SK-N-SH (cell line): ENCODE data around the gene ANK3. TPM values are rescaled to one million over a fixed set of nuclear protein-coding genes. Genes with fewer than 3 reads are reported as not detected.

ENCODE experiments used
- CTCF ChIA-PET: fragments of 300-600, 350-600 bp; formaldehyde crosslinking; extraction: SDS; loops from one replicate; lab custom pipeline; 2021; lab: Yijun Ruan, JAX
- POLR2A ChIA-PET: fragments of 350-600 bp; sonication (Branson Sonifier 250); formaldehyde crosslinking; extraction: SDS; loops from one replicate; lab custom pipeline; 2020; ENCODE audit warnings: antibody characterized with exemption, inconsistent platforms; lab: Yijun Ruan, JAX
- DNase-seq: peaks from one replicate; pipeline ENCODE4 v3.0.0; 2012
- H2AFZ ChIP-seq: fragments of 200-600 bp; sonication (generic); 2 replicates; pipeline ENCODE4 v1.8.1; 2016; ENCODE audit warnings: antibody characterized with exemption, mild to moderate bottlenecking, low read depth
- H3F3A ChIP-seq: fragments of 200-600 bp; sonication (generic); replicated peaks from 2 replicates; pipeline ENCODE3; 2016; ENCODE audit warnings: antibody characterized with exemption, mild to moderate bottlenecking; ENCODE audit not compliant: insufficient read depth
- H3K27ac ChIP-seq, 2 experiments: fragments of 200-500 bp in 1 of 2; fragments of 200-600 bp in 1 of 2; sonication (Bioruptor generic) in 1 of 2; sonication (generic), shearing (Covaris generic) in 1 of 2; 2 replicates each; pipeline versions ENCODE4 v1.5.1 to v1.6.1; 2014 to 2016; ENCODE audit warnings: low read depth in 2 of 2, inconsistent platforms in 1 of 2, low read length in 1 of 2, mild to moderate bottlenecking in 1 of 2, mixed read lengths in 1 of 2
- H3K27me3 ChIP-seq: fragments of 200-600 bp; sonication (generic), shearing (Covaris generic); 2 replicates; pipeline ENCODE4 v1.6.1; 2016; ENCODE audit warnings: mixed run types; ENCODE audit not compliant: insufficient read depth
- H3K36me3 ChIP-seq, 2 experiments: fragments of 200-500 bp in 1 of 2; fragments of 200-600 bp in 1 of 2; sonication (Bioruptor generic) in 1 of 2; sonication (generic) in 1 of 2; replicated peaks in 1 of 2; 2 replicates each; pipeline versions ENCODE3 to v1.5.1; 2014 to 2016; ENCODE audit warnings: low read length in 1 of 2, mild to moderate bottlenecking in 1 of 2; ENCODE audit not compliant: insufficient read depth in 2 of 2, control insufficient read depth in 1 of 2
- H3K4me1 ChIP-seq, 2 experiments: fragments of 200-500 bp in 1 of 2; fragments of 200-600 bp in 1 of 2; sonication (Bioruptor generic) in 1 of 2; sonication (generic), shearing (Covaris generic) in 1 of 2; 2 replicates each; pipeline versions ENCODE4 v1.5.1 to v1.6.1; 2014 to 2016; ENCODE audit warnings: low read depth in 1 of 2, low read length in 1 of 2, mixed run types in 1 of 2; ENCODE audit not compliant: insufficient read depth in 2 of 2, control insufficient read depth in 1 of 2
- H3K4me2 ChIP-seq: fragments of 200-600 bp; sonication (generic), shearing (Covaris generic); 2 replicates; pipeline ENCODE4 v1.6.1; 2017; ENCODE audit warnings: mixed run types
- H3K4me3 ChIP-seq, 2 experiments: fragments of 200-500 bp in 1 of 2; fragments of 200-600 bp in 1 of 2; sonication (Bioruptor generic) in 1 of 2; sonication (generic), shearing (Covaris generic) in 1 of 2; 2 replicates each; pipeline versions ENCODE4 v1.5.1 to v1.8.1; 2014 to 2016; ENCODE audit warnings: low read depth in 2 of 2, inconsistent platforms in 1 of 2, low read length in 1 of 2, mild to moderate bottlenecking in 1 of 2, mixed read lengths in 1 of 2, moderate library complexity in 1 of 2
- H3K79me2 ChIP-seq: fragments of 200-600 bp; sonication (generic); 2 replicates; pipeline ENCODE4 v1.8.1; 2017; ENCODE audit warnings: mild to moderate bottlenecking; ENCODE audit not compliant: insufficient read depth
- H3K9ac ChIP-seq: fragments of 200-600 bp; sonication (generic); 2 replicates; pipeline ENCODE4 v1.6.1; 2017; ENCODE audit warnings: mixed run types
- H3K9me2 ChIP-seq: fragments of 200-600 bp; sonication (generic); 2 replicates; pipeline ENCODE4 v1.6.1; 2017; ENCODE audit warnings: mixed run types
- H3K9me3 ChIP-seq: fragments of 200-600 bp; sonication (generic); 2 replicates; pipeline ENCODE4 v1.6.1; 2017; ENCODE audit warnings: mixed run types, mild to moderate bottlenecking, moderate library complexity
- H4K20me1 ChIP-seq: fragments of 200-600 bp; sonication (generic); 2 replicates; pipeline ENCODE4 v1.6.1; 2017; ENCODE audit warnings: mild to moderate bottlenecking, mixed run types; ENCODE audit not compliant: insufficient read depth
- CHD2 ChIP-seq: fragments of 150-350 bp; IDR thresholded peaks from 2 replicates; pipeline ENCODE4 v1.6.1; 2018; ENCODE audit warnings: low read length; ENCODE audit not compliant: partially characterized antibody
- EP300 ChIP-seq, 2 experiments: IDR thresholded peaks; 2 replicates each; pipeline versions ENCODE4 v1.4.0 to v1.6.1; 2012; ENCODE audit warnings: borderline replicate concordance in 1 of 2, low read depth in 1 of 2, low read length in 1 of 2
- FOXJ3 ChIP-seq: sonication (generic); formaldehyde crosslinking; IDR thresholded peaks from 2 replicates; pipeline ENCODE4 v1.5.1; 2020; ENCODE audit warnings: mild to moderate bottlenecking, missing genetic modification reagents
- GATA2 ChIP-seq: sonication (generic); formaldehyde crosslinking; IDR thresholded peaks from 2 replicates; pipeline ENCODE4 v1.5.0; 2020; ENCODE audit warnings: mild to moderate bottlenecking, missing genetic modification reagents
- PBX3 ChIP-seq: IDR thresholded peaks from 2 replicates; pipeline ENCODE4; 2012
- RAD21 ChIP-seq: IDR thresholded peaks from 2 replicates; pipeline ENCODE4 v1.6.1; 2012; ENCODE audit warnings: mild to moderate bottlenecking, low read length
- RCOR1 ChIP-seq: fragments of 150-350 bp; IDR thresholded peaks from 2 replicates; pipeline ENCODE4 v1.6.1; 2017; ENCODE audit warnings: antibody characterized with exemption, low read length
- WGBS: methylation state at CpG from one replicate; pipeline ENCODE4 v1.1.6; 2017; ENCODE audit warnings: low lambda C conversion rate; 5-methylcytosine and 5-hydroxymethylcytosine counted together
- polyA plus RNA-seq, 3 experiments: library from polyadenylated mRNA; depleted of rRNA; stranded (reverse); fragments of >200 nt; gene quantifications; 2 replicates each; pipeline ENCODE4 v1.2.3, GENCODE V29; 2012
- TF ChIP-seq, protein P1 (sequence below): fragments of 150-350 bp; IDR thresholded peaks from 2 replicates; pipeline ENCODE4 v1.6.1; 2016; ENCODE audit warnings: mild to moderate bottlenecking, low read depth, low read length
- TF ChIP-seq, protein P2 (sequence below): fragments of 200-600 bp; sonication (generic); IDR thresholded peaks from 2 replicates; pipeline ENCODE4 v1.6.1; 2017; ENCODE audit warnings: antibody characterized with exemption, mild to moderate bottlenecking, moderate library complexity

Gene ANK3
- polyA plus RNA-seq, 1 of the 3 experiments (the other 2 are of a cell fraction): 10.0 TPM

GRCh38 chr10:60376221-60377041, 13.2 kb downstream of the ANK3 start:
- Histone ChIP-seq H3K4me2 (no peak overlapping the region), H3K9ac (no peak overlapping the region), H3K4me3 (no peak overlapping the region), H3K36me3 (no peaks in the 10 kb centered on the region), H3F3A (peaks cover 10% of the 10 kb centered on the region), H3K27ac (peak overlapping the region in 1 of 2 experiments; percentile 90; a peak in 2 of 4 replicates), H3K79me2 (no peaks in the 10 kb centered on the region), H3K27me3 (no peaks in the 10 kb centered on the region), H2AFZ (no peak overlapping the region), H3K9me2 (no peaks in the 10 kb centered on the region), H3K9me3 (0 out of 2 replicates have a peak, but pooled peaks cover 4% of the 10 kb centered on the region), H3K4me1 (peaks cover 8 to 19% of the 10 kb centered on the region in 2 experiments; a peak in 3 of 4 replicates), H4K20me1 (no peaks in the 10 kb centered on the region)
- TF ChIP-seq GATA2 (CRISPR knock-in tag) (peak; percentile 87), FOXJ3 (CRISPR knock-in tag) (peak; percentile 43; the same call in 1 of the 2 replicates), RAD21 (peak; percentile 23; the same call in 1 of the 2 replicates), EP300 (IDR thresholded peaks at IDR 0.05; ENCODE audit: borderline replicate concordance in 1 of 2, low read depth in 1 of 2, low read length in 1 of 2) (peak in 1 of 2 experiments; percentile 79; a peak in 2 of 4 replicates), CHD2 (peak; percentile 56), RCOR1 (peak; percentile 78), PBX3 (no peak)
- TF ChIP-seq, protein P1, sequence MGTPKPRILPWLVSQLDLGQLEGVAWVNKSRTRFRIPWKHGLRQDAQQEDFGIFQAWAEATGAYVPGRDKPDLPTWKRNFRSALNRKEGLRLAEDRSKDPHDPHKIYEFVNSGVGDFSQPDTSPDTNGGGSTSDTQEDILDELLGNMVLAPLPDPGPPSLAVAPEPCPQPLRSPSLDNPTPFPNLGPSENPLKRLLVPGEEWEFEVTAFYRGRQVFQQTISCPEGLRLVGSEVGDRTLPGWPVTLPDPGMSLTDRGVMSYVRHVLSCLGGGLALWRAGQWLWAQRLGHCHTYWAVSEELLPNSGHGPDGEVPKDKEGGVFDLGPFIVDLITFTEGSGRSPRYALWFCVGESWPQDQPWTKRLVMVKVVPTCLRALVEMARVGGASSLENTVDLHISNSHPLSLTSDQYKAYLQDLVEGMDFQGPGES: no peak
- TF ChIP-seq, protein P2, sequence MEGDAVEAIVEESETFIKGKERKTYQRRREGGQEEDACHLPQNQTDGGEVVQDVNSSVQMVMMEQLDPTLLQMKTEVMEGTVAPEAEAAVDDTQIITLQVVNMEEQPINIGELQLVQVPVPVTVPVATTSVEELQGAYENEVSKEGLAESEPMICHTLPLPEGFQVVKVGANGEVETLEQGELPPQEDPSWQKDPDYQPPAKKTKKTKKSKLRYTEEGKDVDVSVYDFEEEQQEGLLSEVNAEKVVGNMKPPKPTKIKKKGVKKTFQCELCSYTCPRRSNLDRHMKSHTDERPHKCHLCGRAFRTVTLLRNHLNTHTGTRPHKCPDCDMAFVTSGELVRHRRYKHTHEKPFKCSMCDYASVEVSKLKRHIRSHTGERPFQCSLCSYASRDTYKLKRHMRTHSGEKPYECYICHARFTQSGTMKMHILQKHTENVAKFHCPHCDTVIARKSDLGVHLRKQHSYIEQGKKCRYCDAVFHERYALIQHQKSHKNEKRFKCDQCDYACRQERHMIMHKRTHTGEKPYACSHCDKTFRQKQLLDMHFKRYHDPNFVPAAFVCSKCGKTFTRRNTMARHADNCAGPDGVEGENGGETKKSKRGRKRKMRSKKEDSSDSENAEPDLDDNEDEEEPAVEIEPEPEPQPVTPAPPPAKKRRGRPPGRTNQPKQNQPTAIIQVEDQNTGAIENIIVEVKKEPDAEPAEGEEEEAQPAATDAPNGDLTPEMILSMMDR: no peak
- DNase-seq: peak; percentile 52
- 77% methylated on average over 6 of the region's 6 CpGs for WGBS
- ChIA-PET CTCF (interaction anchor here (0.8 to 1.8 kb wide), 5 partner anchors 16 to 275 kb away, joined by 3 to 5 read pairs (median 3); no protein-coding TSS in a partner anchor), POLR2A (no interaction called here)
